Measurements from ENCODE around the gene CTTN.

Gene CTTN

DNA sequence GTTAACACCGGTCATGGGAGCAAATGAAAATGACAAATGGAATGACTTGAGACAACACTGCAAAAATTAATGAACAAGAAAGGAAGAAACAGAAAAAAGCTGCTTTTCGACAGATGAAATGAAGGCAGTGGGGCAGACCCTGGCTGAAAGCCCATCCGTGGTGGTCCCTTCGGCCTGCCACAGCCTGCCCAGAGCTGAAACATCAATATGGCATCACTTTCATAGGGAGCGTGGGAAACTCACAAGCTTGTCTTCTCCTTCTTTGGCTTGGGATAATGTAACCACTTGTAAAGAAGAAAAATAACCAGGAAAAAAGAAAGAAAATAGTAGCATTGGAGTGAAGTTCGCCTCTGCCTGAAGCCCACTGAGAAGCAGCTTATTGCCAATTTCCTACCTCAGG is 78.8 kb downstream of the CTTN start:
- no peak for DNase-seq (ENCODE audit: low read depth)

GRCh38 chr11:70477609-70478008 is 79.3 kb downstream of the CTTN start:
- no peak for DNase-seq (ENCODE audit: low read depth)

GRCh38 chr11:70478166-70478890 is 80.0 kb downstream of the CTTN start:
- DNase-seq (ENCODE audit: low read depth), result no peak

GRCh38 chr11:70480711-70481110 is 82.4 kb downstream of the CTTN start:
- no peak for DNase-seq (ENCODE audit: low read depth)

GRCh38 chr11:70481625-70482528 is 83.5 kb downstream of the CTTN start:
- DNase-seq (ENCODE audit: low read depth), result no peak

DNA sequence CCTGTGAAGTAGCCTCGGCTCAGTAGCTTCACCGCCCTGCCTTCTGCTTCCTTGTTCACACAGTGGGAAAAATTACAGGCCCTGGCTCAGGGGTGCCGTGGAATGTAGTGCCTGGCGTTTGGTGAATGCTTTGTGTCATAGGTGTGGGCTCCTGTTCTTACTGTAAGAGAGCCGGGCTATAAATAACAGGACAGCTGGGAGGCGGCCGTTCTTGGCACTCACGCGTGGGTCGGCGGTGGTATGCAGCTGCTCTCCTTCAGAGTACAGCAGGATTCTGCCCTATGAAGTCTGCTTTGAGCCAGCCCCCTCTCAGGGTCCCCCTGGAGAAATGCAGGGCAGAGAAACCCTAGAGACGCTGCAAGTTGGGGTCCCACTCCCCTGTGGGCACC is 84.2 kb downstream of the CTTN start:
- no peak for DNase-seq (ENCODE audit: low read depth)

DNA sequence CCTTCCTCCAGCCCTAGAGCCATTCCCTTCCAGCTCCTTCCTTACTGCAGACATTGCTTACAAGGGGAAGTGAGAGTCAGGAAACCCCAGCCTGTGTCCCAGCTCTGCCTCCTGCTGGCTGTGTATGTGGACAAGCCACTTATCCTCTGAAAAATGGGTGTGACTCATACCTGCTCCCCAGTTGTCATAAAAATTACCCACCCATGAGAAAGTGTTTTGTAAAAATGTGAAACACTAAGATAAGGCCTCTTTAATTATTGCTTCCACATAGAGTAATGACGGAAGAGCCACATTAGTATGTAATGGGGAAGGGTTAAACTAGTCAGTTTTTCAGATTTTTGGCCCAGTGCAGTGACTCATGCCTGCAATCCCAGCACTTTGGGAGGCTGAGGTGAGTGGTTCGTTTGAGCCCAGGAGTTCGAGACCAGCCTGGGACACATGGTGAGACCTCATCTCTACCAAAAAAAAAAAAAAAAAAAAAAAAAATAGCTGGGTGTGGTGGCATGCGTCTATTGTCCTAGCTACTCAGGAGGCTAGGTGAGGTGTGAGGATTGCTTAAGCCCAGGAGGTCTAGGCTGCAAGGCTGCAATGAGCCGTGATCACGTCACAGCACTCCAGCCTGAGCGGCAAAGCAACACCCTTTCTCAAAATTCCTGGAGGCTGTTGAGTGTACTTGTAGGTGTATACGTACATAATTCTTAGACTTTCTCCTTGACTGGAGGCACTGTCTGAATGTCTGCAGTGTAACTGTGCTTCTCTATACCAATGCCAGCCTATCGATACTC is 84.9 kb downstream of the CTTN start:
- no peak for DNase-seq (ENCODE audit: low read depth)

- no peak for DNase-seq (ENCODE audit: low read depth)
Measured at GRCh38 chr11:70483917-70484316, 85.6 kb downstream of the CTTN start.

GRCh38 chr11:70485326-70486025 is 87.1 kb downstream of the CTTN start:
- DNase-seq (ENCODE audit: low read depth), result no peak

GRCh38 chr11:70486026-70486415 is 87.7 kb downstream of the CTTN start:
- no peak for DNase-seq (ENCODE audit: low read depth)
